CD14-positive monocyte (primary cell): ENCODE measurements around the gene GRIK4. TPM values are rescaled to one million over a fixed set of nuclear protein-coding genes. Genes with fewer than 3 reads are reported as not detected.

Experiments used
- DNase-seq, 3 donors: peaks; one replicate each; pipeline ENCODE4 v3.0.0-alpha.2; 2011 to 2022
- H2AFZ ChIP-seq: 2 replicates; pipeline ENCODE4 v1.6.0; 2012; ENCODE audit warnings: mild to moderate bottlenecking, low read depth, low read length, inconsistent platforms; ENCODE audit not compliant: insufficient read depth, poor library complexity, severe bottlenecking
- H3K27ac ChIP-seq, 2 donors: 1 replicate in 1 of 2; 2 replicates in 1 of 2; pipeline ENCODE4 v1.5.1; 2012 to 2013; ENCODE audit warnings: low read length in 2 of 2, control low read depth in 1 of 2, inconsistent platforms in 1 of 2, low read depth in 1 of 2, mild to moderate bottlenecking in 1 of 2
- H3K27me3 ChIP-seq, 2 donors: one replicate each; pipeline versions ENCODE4 v1.6.0 to v1.6.1; 2011 to 2013; ENCODE audit warnings: low read length in 2 of 2; ENCODE audit not compliant: control insufficient read depth in 2 of 2, insufficient read depth in 2 of 2
- H3K36me3 ChIP-seq, 2 donors: replicated peaks in 1 of 2; 1 replicate in 1 of 2; 2 replicates in 1 of 2; pipeline versions ENCODE4 v1.5.1 to v1.6.1; 2012 to 2013; ENCODE audit warnings: low read length in 2 of 2, control low read depth in 1 of 2, inconsistent platforms in 1 of 2, mild to moderate bottlenecking in 1 of 2; ENCODE audit not compliant: insufficient read depth in 2 of 2, control insufficient read depth in 1 of 2
- H3K4me1 ChIP-seq, 2 donors: 1 replicate in 1 of 2; 2 replicates in 1 of 2; pipeline versions ENCODE4 v1.5.1 to v1.6.1; 2012 to 2013; ENCODE audit warnings: low read length in 2 of 2, control low read depth in 1 of 2, inconsistent platforms in 1 of 2, mild to moderate bottlenecking in 1 of 2, moderate library complexity in 1 of 2; ENCODE audit not compliant: insufficient read depth in 2 of 2, control insufficient read depth in 1 of 2
- H3K4me2 ChIP-seq: replicated peaks from 2 replicates; pipeline ENCODE3; 2012; ENCODE audit warnings: low read length, moderate library complexity, mild to moderate bottlenecking; ENCODE audit not compliant: poor library complexity, severe bottlenecking; ENCODE audit errors: extremely low read depth
- H3K4me3 ChIP-seq, 3 experiments: fragments of 200-600 bp in 1 of 3; sonication (generic) in 1 of 3; replicated peaks in 1 of 3; 1 replicate in 2 of 3; 2 replicates in 1 of 3; pipeline ENCODE4 v1.5.1; 2011 to 2013; ENCODE audit warnings: low read length in 3 of 3, mild to moderate bottlenecking in 3 of 3, control low read depth in 2 of 3, low read depth in 2 of 3, inconsistent platforms in 1 of 3, moderate library complexity in 1 of 3
- H3K79me2 ChIP-seq: 2 replicates; pipeline ENCODE4 v1.6.0; 2012; ENCODE audit warnings: mild to moderate bottlenecking, control low read depth, inconsistent platforms, low read length, moderate library complexity; ENCODE audit not compliant: insufficient read depth
- H3K9ac ChIP-seq: 2 replicates; pipeline ENCODE4 v1.6.0; 2017; ENCODE audit warnings: low read length, mild to moderate bottlenecking; ENCODE audit not compliant: insufficient read depth, poor library complexity, severe bottlenecking
- H3K9me3 ChIP-seq, 2 donors: replicated peaks in 1 of 2; 1 replicate in 1 of 2; 2 replicates in 1 of 2; pipeline versions ENCODE4 v1.5.1 to v1.6.1; 2012 to 2013; ENCODE audit warnings: low read length in 2 of 2, control low read depth in 1 of 2; ENCODE audit not compliant: control insufficient read depth in 1 of 2, insufficient read depth in 1 of 2
- H4K20me1 ChIP-seq: 2 replicates; pipeline ENCODE4 v1.6.0; 2012; ENCODE audit warnings: mild to moderate bottlenecking, low read length, control low read depth, moderate library complexity; ENCODE audit not compliant: insufficient read depth
- H3K27ac Mint-ChIP-seq, 7 donors: one replicate each; pipeline ENCODE4 v1.8.0; 2020; ENCODE audit warnings: mild to moderate bottlenecking in 7 of 7, mixed read lengths in 7 of 7, moderate library complexity in 6 of 7, inconsistent platforms in 2 of 7
- H3K27me3 Mint-ChIP-seq, 3 donors: one replicate each; pipeline ENCODE4 v1.8.0; 2021 to 2022; ENCODE audit warnings: low read depth in 3 of 3, mild to moderate bottlenecking in 3 of 3, mixed read lengths in 3 of 3, moderate library complexity in 3 of 3, inconsistent platforms in 1 of 3
- H3K36me3 Mint-ChIP-seq, 2 donors: one replicate each; pipeline ENCODE4 v1.8.0; 2020; ENCODE audit warnings: mixed read lengths in 2 of 2, inconsistent platforms in 1 of 2, mild to moderate bottlenecking in 1 of 2
- H3K4me1 Mint-ChIP-seq: one replicate; pipeline ENCODE4 v1.8.0; 2020; ENCODE audit warnings: mild to moderate bottlenecking, mixed read lengths
- H3K4me3 Mint-ChIP-seq, 2 donors: one replicate each; pipeline ENCODE4 v1.8.0; 2020; ENCODE audit warnings: mild to moderate bottlenecking in 2 of 2, mixed read lengths in 2 of 2, moderate library complexity in 1 of 2
- H3K9me3 Mint-ChIP-seq, 7 donors: one replicate each; pipeline ENCODE4 v1.8.0; 2020 to 2022; ENCODE audit warnings: mixed read lengths in 7 of 7, mild to moderate bottlenecking in 6 of 7, moderate library complexity in 6 of 7, inconsistent platforms in 2 of 7
- WGBS: methylation state at CpG from one replicate; pipeline ENCODE4 v1.1.5; 2013; ENCODE audit warnings: missing lambda C conversion rate; ENCODE audit not compliant: insufficient coverage; 5-methylcytosine and 5-hydroxymethylcytosine counted together
- intact Hi-C, 2 donors: fragments of 100-400 bp; cut with micrococcal nuclease; formaldehyde crosslinking; loops; one replicate each; pipeline versions ENCODE4 v1.15.0 to v1.15.1; 2023
- polyA plus RNA-seq, 3 donors: library from polyadenylated mRNA; depleted of rRNA in 1 of 3; unstranded in 2 of 3; stranded (reverse) in 1 of 3; fragments of 300-500 nt in 2 of 3; fragments of >200 nt in 1 of 3; fragmentation: Illumina TruSeq in 2 of 3; gene quantifications; 1 replicate in 2 of 3; 2 replicates in 1 of 3; pipeline ENCODE4 v1.2.3, GENCODE V29; 2012 to 2021
- TF ChIP-seq, protein P1 (sequence below): fragments of 200-600 bp; IDR thresholded peaks from one replicate; pipeline ENCODE4 v1.8.0; 2022; ENCODE audit warnings: antibody characterized with exemption, mild to moderate bottlenecking

GRIK4 gene
- polyA plus RNA-seq, 3 donors: not detected

DNA sequence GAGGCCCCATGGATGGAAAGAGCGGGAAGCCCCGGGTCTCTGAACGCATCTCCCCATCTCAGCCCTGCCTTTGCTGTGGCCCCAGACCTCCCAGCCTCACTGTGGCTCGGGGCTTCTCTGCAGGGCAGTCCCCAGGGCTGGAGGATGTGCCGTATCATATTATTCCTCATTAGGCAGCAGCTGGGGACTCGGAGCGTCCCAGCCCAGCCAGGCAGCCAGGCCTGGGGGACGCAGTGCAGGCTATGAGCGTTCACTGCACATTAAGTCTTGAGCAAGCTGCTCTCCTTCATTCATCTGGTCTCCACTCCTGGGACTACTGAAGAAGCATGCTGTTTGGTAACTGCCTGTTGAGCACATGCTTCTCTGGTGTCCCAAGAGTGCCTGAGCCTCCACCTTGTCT is 285.6 kb downstream of the GRIK4 start:
- Mint-ChIP-seq H3K27ac (no peak overlapping the region), H3K27me3 (peaks cover 8 to 18% (median 12%) of the 10 kb centered on the region in 3 donors)

GRCh38 chr11:120798854-120799253 is 287.3 kb downstream of the GRIK4 start:
- TF ChIP-seq, protein P1, sequence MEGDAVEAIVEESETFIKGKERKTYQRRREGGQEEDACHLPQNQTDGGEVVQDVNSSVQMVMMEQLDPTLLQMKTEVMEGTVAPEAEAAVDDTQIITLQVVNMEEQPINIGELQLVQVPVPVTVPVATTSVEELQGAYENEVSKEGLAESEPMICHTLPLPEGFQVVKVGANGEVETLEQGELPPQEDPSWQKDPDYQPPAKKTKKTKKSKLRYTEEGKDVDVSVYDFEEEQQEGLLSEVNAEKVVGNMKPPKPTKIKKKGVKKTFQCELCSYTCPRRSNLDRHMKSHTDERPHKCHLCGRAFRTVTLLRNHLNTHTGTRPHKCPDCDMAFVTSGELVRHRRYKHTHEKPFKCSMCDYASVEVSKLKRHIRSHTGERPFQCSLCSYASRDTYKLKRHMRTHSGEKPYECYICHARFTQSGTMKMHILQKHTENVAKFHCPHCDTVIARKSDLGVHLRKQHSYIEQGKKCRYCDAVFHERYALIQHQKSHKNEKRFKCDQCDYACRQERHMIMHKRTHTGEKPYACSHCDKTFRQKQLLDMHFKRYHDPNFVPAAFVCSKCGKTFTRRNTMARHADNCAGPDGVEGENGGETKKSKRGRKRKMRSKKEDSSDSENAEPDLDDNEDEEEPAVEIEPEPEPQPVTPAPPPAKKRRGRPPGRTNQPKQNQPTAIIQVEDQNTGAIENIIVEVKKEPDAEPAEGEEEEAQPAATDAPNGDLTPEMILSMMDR: no peak
- H3K27ac Mint-ChIP-seq: no peak overlapping the region

More for the DNA sequence above, 285.6 kb downstream of the GRIK4 start:
- DNase-seq: no peak
- no peaks in the 10 kb centered on the region for H3K4me1 Mint-ChIP-seq
- Histone ChIP-seq H3K27me3 (peaks cover 0 to 3% of the 10 kb centered on the region in 2 donors), H3K36me3 (no peaks in the 10 kb centered on the region), H3K4me1 (no peaks in the 10 kb centered on the region), H3K9me3 (no peaks in the 10 kb centered on the region), H3K4me3 (no peak overlapping the region), H3K27ac (no peak overlapping the region), H3K79me2 (no peaks in the 10 kb centered on the region), H4K20me1 (no peaks in the 10 kb centered on the region), H3K4me2 (no peak overlapping the region), H2AFZ (no peak overlapping the region), H3K9ac (no peak overlapping the region)
- no peaks in the 10 kb centered on the region for H3K9me3 Mint-ChIP-seq
- TF ChIP-seq, protein P1: no peak
- intact Hi-C loops: no loop called here
- no peaks in the 10 kb centered on the region for H3K36me3 Mint-ChIP-seq
- H3K4me3 Mint-ChIP-seq: no peak overlapping the region
- 87% methylated on average over 9 of the region's 9 CpGs for WGBS

More at GRCh38 chr11:120798854-120799253, 287.3 kb downstream of the GRIK4 start:
- Histone ChIP-seq H3K4me3 (no peak overlapping the region), H3K9me3 (no peaks in the 10 kb centered on the region), H3K27ac (no peak overlapping the region), H3K9ac (no peak overlapping the region), H3K4me1 (no peaks in the 10 kb centered on the region), H3K79me2 (no peaks in the 10 kb centered on the region), H3K27me3 (no peaks in the 10 kb centered on the region), H2AFZ (no peak overlapping the region), H4K20me1 (no peaks in the 10 kb centered on the region), H3K36me3 (no peaks in the 10 kb centered on the region), H3K4me2 (no peak overlapping the region)
- H3K27me3 Mint-ChIP-seq: peaks cover 8 to 21% (median 13%) of the 10 kb centered on the region in 3 donors
- no peaks in the 10 kb centered on the region for H3K36me3 Mint-ChIP-seq
- no peak for DNase-seq
- H3K4me1 Mint-ChIP-seq: no peaks in the 10 kb centered on the region
- no peak overlapping the region for H3K4me3 Mint-ChIP-seq
- intact Hi-C loops: no loop called here
- WGBS: 81% methylated on average over 2 of the region's 3 CpGs
- H3K9me3 Mint-ChIP-seq: no peaks in the 10 kb centered on the region
